Activated T-cell treated with anti-CD3 and anti-CD28 coated beads for 48 hours (primary cell): ENCODE measurements around the gene OBP2B.
"Not testable (repeated sequence)": the region's sequence is repeated elsewhere in the genome, so short reads cannot be mapped to it uniquely, and the experiment has no call there.

Experiments used
- DNase-seq: peaks from one replicate; pipeline ENCODE4 v3.0.0-alpha.2; 2020; ENCODE audit warnings: low read depth

OBP2B gene

GRCh38 chr9:133238272-133238850 lies 29.3 kb upstream of the OBP2B start:
- DNase-seq, result peak; percentile 46

GRCh38 chr9:133237035-133237731 lies 28.1 kb upstream of the OBP2B start:
- no peak for DNase-seq

- not testable (repeated sequence) for DNase-seq
Measured at GRCh38 chr9:133236291-133237034, 27.4 kb upstream of the OBP2B start.

GRCh38 chr9:133235549-133236222 lies 26.6 kb upstream of the OBP2B start:
- DNase-seq, result no peak

GRCh38 chr9:133234577-133235322 lies 25.7 kb upstream of the OBP2B start:
- DNase-seq, result no peak

GRCh38 chr9:133233681-133234432 lies 24.8 kb upstream of the OBP2B start:
- DNase-seq, result no peak

- not testable (repeated sequence) for DNase-seq
Measured at GRCh38 chr9:133231934-133232568, 23.0 kb upstream of the OBP2B start.

- DNase-seq, result not testable (repeated sequence)
Measured at GRCh38 chr9:133230514-133230913, 21.5 kb upstream of the OBP2B start.

- DNase-seq, result no peak
Measured at GRCh38 chr9:133230093-133230492, 21.0 kb upstream of the OBP2B start.

- not testable (repeated sequence) for DNase-seq
Measured at GRCh38 chr9:133228474-133229193, 19.6 kb upstream of the OBP2B start.

- not testable (repeated sequence) for DNase-seq
Measured at GRCh38 chr9:133227996-133228395, 18.9 kb upstream of the OBP2B start.

- DNase-seq, result no peak
Measured at GRCh38 chr9:133227242-133227860, 18.3 kb upstream of the OBP2B start.

- DNase-seq, result no peak
Measured at GRCh38 chr9:133226219-133227171, 17.4 kb upstream of the OBP2B start.

GRCh38 chr9:133225171-133226011 lies 16.3 kb upstream of the OBP2B start:
- no peak for DNase-seq

- no peak for DNase-seq
Measured at GRCh38 chr9:133224762-133225161, 15.7 kb upstream of the OBP2B start.

- not testable (repeated sequence) for DNase-seq
Measured at GRCh38 chr9:133223159-133223756, 14.2 kb upstream of the OBP2B start.

GRCh38 chr9:133221994-133222393 lies 12.9 kb upstream of the OBP2B start:
- DNase-seq, result not testable (repeated sequence)
